Right ventricle myocardium superior (tissue), 1 donor: ENCODE results near the gene XRCC1. TPM values are rescaled to one million over a fixed set of nuclear protein-coding genes. Genes with fewer than 3 reads are reported as not detected.
"Not testable (repeated sequence)": the region's sequence is repeated elsewhere in the genome, so short reads cannot be mapped to it uniquely, and the experiment has no call there.

ENCODE experiments used
- ATAC-seq: fragments of 200-7000 bp; cut with Tn5 transposase; one replicate; pipeline ENCODE4 v1.9.1; 2020; ENCODE audit warnings: mild to moderate bottlenecking; ENCODE audit not compliant: poor library complexity
- DNase-seq: peaks from one replicate; pipeline ENCODE4 v3.0.0-alpha.2; 2020
- intact Hi-C: fragments of 100-400 bp; cut with DNase I; formaldehyde crosslinking; loops from one replicate; pipeline ENCODE4 v1.11.2; 2022
- total RNA-seq: library from RNA; stranded (reverse); fragmentation: NEBNext Ultra II Directional; extraction: Animal tissue kit (Norgen Biotek cat#: 25700); gene quantifications from one replicate; pipeline ENCODE4 v1.2.1, GENCODE V29; 2021
- donor health status: DM: no; HTN: yes; CAD: no; lungs with severe emphysema.

XRCC1 gene
- total RNA-seq, 1 donor from 2014 or later, result 12.4 TPM

- ATAC-seq (no peak), DNase-seq (no peak)
- intact Hi-C loops, result no loop called here
Observed at GRCh38 chr19:43606569-43607229, 31.4 kb upstream of the XRCC1 start.

- no peak for DNase-seq
- ATAC-seq, result no peak
- intact Hi-C loops, result no loop called here
Observed at GRCh38 chr19:43605875-43606568, 30.7 kb upstream of the XRCC1 start.

DNA sequence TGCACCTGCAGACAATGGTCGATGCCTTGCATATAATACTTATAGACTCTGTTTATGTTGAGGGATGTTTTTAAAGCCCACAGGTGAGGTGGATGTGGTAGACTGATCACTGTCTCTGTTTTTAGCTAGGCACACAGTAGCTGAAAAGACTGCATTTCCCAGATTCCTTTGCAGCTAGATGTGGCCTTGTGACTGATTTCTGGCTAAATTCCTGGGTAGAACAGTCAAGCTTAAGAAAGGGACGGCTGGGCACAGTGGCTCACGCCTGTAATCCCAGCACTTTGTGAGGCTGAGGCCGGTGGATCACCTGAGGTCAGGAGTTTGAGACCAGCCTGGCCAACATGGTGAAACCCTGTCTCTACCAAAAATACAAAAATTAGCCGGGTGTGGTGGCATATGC lies 25.0 kb upstream of the XRCC1 start:
- intact Hi-C loops, ATAC-seq, DNase-seq: not testable (repeated sequence)

GRCh38 chr19:43599635-43600295 lies 24.4 kb upstream of the XRCC1 start:
- ATAC-seq, result no peak
- DNase-seq, result no peak
- intact Hi-C loops, result no loop called here

DNA sequence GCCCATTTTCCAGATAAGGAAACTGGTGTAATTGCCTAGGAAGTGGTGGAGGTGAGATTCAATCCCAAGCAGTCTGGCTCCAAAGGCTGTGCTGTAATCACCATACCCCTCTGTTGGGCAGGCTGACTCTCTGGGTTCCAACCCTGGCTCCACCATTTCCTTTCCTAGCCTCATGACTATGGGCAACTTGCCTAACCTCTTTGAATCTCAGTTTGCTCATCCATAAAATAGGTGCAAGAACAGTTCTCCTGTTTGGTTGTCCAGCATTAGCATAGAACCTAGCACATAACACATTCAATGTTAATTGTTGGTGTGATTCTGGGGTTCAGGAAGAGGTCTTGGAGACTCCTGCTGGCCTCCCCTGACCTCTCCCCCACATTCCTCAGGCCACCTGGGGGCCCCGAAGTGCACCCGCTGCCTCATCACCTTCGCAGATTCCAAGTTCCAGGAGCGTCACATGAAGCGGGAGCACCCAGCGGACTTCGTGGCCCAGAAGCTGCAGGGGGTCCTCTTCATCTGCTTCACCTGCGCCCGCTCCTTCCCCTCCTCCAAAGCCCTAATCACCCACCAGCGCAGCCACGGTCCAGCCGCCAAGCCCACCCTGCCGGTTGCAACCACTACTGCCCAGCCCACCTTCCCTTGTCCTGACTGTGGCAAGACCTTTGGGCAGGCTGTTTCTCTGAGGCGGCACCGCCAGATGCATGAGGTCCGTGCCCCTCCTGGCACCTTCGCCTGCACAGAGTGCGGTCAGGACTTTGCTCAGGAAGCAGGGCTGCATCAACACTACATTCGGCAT lies 23.3 kb upstream of the XRCC1 start:
- DNase-seq (no peak), ATAC-seq (no peak)
- intact Hi-C loops, result no loop called here

GRCh38 chr19:43597876-43598275 lies 22.5 kb upstream of the XRCC1 start:
- ATAC-seq, result no peak
- no peak for DNase-seq
- intact Hi-C loops, result no loop called here

- DNase-seq (no peak), ATAC-seq (no peak)
- intact Hi-C loops, result no loop called here
Observed at GRCh38 chr19:43596842-43597461, 21.6 kb upstream of the XRCC1 start.

- intact Hi-C loops, result no loop called here
- ATAC-seq (peak; percentile 95), DNase-seq (peak; percentile 100)
Observed at GRCh38 chr19:43595999-43596841, 20.9 kb upstream of the XRCC1 start, which contains the start of the genes IRGQ and ZNF576. IRGQ (minus strand) TSS chr19:43596134; CDS start chr19:43595338, 796 bp downstream. ZNF576 (plus strand) TSS chr19:43596595; CDS start chr19:43597109, 514 bp downstream.

DNA sequence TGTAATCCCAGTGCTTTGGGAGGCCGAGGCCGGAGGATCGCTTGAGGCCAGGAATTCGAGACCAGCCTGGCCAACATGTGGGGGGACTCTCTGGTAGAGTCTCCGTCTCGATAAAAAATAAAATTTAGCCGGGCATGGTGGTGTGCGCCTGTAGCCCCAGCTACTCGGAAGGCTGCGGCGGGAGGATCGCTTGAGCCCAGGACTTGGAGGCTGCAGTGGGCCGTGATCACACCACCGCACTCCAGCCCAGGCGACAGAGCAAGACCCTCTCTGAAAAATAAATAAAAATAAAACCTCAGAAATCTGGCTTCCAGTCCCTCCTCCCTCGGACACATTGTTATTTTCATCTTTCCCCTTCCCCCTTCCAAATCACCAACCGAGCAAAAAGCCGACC lies 20.3 kb upstream of the XRCC1 start:
- DNase-seq, result no peak

DNA sequence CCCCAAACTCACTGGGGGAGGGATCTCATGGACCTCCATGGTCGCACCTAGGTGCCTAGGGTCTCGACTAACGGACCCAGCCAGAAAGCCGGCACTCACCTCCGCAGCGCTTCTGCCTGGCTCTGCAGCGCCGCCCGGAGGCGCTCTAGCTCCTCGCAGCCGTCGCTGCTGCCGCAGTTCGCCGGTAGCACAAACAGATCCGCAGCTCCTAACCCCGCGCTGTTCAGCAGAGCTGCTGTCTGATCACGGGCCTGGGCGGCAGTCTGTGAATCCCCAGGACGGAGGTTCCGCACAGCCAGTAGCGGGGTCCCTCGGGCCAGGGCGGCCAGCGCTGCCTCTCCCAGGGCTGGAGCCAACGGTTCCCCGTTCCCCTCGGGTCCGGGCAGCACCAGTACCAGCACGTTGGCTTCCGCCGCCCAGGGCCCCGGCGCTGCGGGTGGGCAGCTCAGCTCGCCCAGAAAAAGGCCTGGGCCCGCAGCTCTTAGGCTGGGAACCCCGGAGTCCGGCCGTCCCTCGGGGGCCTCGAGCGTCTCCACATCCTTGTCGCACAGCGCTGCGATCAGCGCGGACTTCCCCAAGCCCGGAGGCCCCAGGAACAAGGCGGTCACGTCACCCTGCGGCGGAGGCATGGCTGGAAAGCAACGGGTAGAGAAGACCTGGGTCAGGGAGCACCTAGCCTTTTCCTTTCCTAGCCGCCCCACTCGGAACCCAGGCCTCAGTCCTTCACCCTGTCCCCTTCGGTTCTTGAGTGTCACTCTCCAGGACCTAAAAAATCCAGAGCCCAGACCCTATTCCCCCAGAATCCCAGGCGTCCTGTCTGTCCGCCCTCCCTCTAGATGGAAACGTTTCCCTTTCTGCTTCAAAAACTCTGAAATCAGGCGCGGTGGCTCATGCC lies 19.6 kb upstream of the XRCC1 start:
- ATAC-seq, result peak; percentile 4
- DNase-seq, result peak; percentile 67
- intact Hi-C loops, result no loop called here

More for the DNA sequence above, 20.3 kb upstream of the XRCC1 start:
- intact Hi-C loops, result no loop called here
- peak; percentile 9 for ATAC-seq

- DNase-seq (no peak), ATAC-seq (no peak)
- intact Hi-C loops, result no loop called here
Observed at GRCh38 chr19:43594081-43594697, 18.9 kb upstream of the XRCC1 start.

DNA sequence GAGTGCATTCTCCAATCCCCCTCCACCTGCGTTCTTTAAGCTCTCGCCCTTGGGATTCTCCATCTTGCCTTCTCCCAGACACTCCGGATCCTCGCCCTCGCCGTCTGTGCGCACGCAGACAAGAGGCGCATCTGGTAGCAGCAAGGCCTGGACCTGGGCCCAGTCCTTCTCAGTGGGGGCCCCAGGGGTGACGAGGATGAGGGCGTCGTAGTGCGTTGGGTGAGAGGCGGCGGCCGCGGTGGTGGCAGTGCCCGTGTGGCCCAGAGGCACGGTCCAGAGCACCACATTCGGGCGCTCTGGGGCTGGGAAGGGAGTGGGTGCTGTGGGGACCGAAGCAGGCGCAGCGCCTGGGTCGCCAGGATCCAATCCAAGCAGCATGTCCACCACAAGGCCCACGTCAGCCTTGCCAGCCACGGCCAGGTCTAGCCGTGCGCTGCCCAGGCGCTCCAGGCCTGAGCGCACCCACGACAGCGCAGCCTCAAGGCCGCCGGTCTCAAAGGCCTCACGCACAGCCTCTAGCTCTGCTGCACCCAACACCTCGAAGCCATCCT lies 17.5 kb upstream of the XRCC1 start:
- DNase-seq, result no peak
- no peak for ATAC-seq
- intact Hi-C loops, result no loop called here

GRCh38 chr19:43591904-43592772 lies 16.8 kb upstream of the XRCC1 start:
- no peak for ATAC-seq
- intact Hi-C loops, result no loop called here
- no peak for DNase-seq

- DNase-seq (no peak), ATAC-seq (no peak)
- intact Hi-C loops, result no loop called here
Observed at GRCh38 chr19:43589678-43590077, 14.4 kb upstream of the XRCC1 start.

- ATAC-seq (no peak), DNase-seq (no peak)
- intact Hi-C loops, result no loop called here
Observed at GRCh38 chr19:43589277-43589676, 13.9 kb upstream of the XRCC1 start.
